Skeletal muscle satellite cell (primary cell): ENCODE measurements around the gene MRPL45.

ENCODE experiments used
- H3K27me3 ChIP-seq: 2 replicates; pipeline ENCODE4 v1.7.0; 2013; ENCODE audit warnings: low read length; ENCODE audit not compliant: control insufficient read depth, insufficient read depth
- H3K36me3 ChIP-seq: 2 replicates; pipeline ENCODE4 v1.7.0; 2013; ENCODE audit warnings: mild to moderate bottlenecking, control low read depth, low read length; ENCODE audit not compliant: insufficient read depth
- H3K4me1 ChIP-seq: 2 replicates; pipeline ENCODE4 v1.7.0; 2013; ENCODE audit warnings: low read length; ENCODE audit not compliant: control insufficient read depth, insufficient read depth
- H3K4me2 ChIP-seq: 2 replicates; pipeline ENCODE4 v1.7.0; 2013; ENCODE audit warnings: mild to moderate bottlenecking, low read length
- H3K4me3 ChIP-seq: 2 replicates; pipeline ENCODE4 v1.7.0; 2013; ENCODE audit warnings: low read length
- H3K9ac ChIP-seq: 2 replicates; pipeline ENCODE4 v1.7.0; 2013; ENCODE audit warnings: mild to moderate bottlenecking, low read depth, low read length, moderate library complexity
- H3K9me3 ChIP-seq: replicated peaks from 2 replicates; pipeline ENCODE4 v1.7.0; 2013; ENCODE audit warnings: mild to moderate bottlenecking, control low read depth, low read length

Gene MRPL45

DNA sequence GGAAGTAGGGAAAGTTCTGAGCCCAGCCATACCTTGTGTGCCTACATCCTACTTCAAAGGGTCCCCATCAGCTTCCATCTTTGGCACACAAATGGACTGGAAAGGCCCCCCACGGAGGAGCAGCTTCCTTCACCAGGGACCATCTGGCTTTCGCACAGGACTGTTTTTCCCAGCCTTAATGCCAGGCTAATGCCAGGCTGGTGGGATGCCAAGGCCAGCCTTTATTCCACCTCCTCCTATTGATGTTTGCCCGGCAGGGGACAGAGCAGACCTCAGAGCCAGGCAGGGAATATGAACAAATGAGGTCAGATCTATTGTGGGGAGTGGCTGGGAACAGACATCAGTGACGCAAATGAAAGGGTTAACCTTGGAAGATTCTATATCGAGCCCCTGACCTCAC lies 41.1 kb downstream of the MRPL45 start:
- Histone ChIP-seq H3K4me3 (no peak overlapping the region), H3K36me3 (no peaks in the 10 kb centered on the region), H3K4me1 (no peaks in the 10 kb centered on the region), H3K9ac (no peak overlapping the region), H3K9me3 (no peaks in the 10 kb centered on the region), H3K4me2 (no peak overlapping the region), H3K27me3 (peaks cover 55% of the 10 kb centered on the region)

DNA sequence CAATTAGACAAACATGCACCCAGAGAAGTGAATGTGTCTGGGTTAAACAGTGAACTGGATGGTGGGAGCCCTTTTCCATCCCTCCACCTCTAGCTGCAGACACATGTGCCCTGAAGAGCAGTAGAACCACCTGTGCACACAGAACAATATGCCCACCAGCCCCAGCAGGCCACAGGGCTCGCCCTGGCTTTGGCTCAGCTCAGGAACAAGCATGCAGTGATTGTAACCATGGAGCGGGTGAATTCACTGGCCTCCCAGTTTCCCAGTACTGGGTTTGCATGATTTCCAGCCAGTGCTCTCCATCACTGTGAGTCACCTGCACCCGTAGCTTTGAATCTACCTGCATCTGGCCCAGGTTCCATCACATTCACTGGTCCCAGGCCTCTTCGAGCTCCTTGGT lies 41.6 kb downstream of the MRPL45 start:
- no peaks in the 10 kb centered on the region for H3K36me3 ChIP-seq
- no peak overlapping the region for H3K4me3 ChIP-seq
- no peak overlapping the region for H3K9ac ChIP-seq
- no peak overlapping the region for H3K4me2 ChIP-seq
- no peaks in the 10 kb centered on the region for H3K4me1 ChIP-seq
- H3K9me3 ChIP-seq = no peaks in the 10 kb centered on the region
- peaks cover 52% of the 10 kb centered on the region for H3K27me3 ChIP-seq

DNA sequence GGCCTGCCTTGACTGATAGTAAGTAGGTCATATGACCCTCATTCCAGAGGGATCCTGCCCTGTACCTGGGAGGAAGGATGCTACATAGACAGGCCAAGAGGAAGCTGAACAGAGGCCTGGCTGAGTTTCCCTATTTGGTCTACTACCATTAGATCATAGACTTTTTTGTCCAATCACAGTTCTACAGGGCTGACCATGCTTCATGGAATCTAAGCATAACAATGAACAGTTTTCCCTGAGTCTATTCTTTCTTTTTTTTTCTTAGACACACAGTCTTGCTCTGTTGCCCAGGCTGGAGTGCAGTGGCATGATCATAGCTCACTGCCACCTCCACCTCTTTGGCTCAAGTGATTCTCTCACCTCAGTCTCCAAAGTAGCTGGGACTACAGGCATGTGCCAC lies 42.9 kb downstream of the MRPL45 start:
- Histone ChIP-seq H3K36me3 (no peaks in the 10 kb centered on the region), H3K9me3 (no peaks in the 10 kb centered on the region), H3K9ac (no peak overlapping the region), H3K4me3 (no peak overlapping the region), H3K4me2 (no peak overlapping the region), H3K27me3 (peaks cover 57% of the 10 kb centered on the region), H3K4me1 (no peaks in the 10 kb centered on the region)

DNA sequence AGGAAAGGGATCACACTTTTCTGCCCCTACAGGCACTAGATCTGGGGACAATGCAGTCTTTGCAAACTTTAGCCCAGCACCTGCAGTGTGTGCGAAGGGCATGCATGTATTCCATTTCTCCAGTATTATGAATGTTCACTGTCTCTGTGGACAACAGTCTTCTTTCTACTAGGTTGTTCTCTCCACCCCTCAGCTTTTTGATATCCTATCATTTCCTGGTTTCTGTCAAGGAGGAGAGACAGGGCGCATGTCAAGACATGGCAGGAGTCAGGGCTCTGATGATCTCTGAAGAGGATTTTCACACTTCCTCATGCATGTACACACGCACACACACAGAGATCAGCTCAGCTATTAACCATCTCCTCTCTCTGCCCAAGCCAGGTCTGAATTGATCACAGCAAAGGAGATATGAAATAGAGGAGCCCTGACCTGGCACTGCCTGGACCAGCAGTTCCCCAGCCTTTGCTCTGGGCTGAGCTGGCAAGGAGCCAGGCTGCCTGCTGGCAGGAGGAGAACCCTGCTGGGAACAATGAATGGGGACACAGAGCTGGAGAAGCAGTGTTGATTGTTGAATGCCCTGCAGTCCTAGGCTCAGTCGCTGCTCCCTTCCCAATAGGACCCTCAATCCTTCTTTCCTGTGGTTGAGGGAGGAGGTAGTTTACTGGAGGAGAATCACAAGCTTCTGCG lies 44.2 kb downstream of the MRPL45 start:
- Histone ChIP-seq H3K4me3 (no peak overlapping the region), H3K4me1 (no peaks in the 10 kb centered on the region), H3K27me3 (peaks cover 50% of the 10 kb centered on the region), H3K9ac (no peak overlapping the region), H3K4me2 (no peak overlapping the region), H3K36me3 (no peaks in the 10 kb centered on the region), H3K9me3 (no peaks in the 10 kb centered on the region)

DNA sequence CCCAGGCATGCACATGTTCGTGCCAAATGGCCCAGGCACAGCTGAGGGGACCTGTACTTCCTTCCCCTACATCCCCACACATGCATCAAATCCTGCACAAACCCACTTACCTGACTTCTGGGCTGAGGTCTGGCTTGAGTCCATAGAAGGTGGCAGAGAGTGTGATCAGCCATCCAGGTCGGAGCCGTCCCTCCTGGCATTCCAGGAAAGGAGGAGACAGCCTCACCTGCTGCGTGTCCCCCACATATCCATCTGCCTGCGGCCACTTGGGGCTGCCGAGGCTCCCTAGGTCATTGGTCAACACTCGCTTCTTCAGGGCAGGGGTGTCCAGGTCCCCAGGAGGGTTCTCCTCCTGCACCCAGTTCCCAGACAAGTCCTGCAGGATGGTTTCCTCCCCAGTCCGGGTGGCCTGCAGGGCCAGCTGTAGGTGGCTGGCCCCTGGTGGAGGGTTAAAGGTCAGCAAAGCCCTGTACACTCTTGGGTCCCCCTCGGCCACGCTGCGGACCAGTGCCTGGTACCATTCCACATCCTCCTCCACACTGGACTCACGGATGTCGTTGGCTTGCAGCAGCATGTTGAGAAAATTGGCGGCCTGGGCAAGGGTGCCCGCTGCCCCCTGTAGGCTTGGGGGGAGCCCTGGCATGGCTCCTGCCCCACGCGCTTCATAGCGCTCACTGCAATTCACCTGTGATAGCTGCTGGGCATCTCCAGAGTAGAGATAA lies 46.1 kb downstream of the MRPL45 start:
- Histone ChIP-seq H3K9ac (no peak overlapping the region), H3K36me3 (no peaks in the 10 kb centered on the region), H3K4me3 (no peak overlapping the region), H3K4me2 (no peak overlapping the region), H3K4me1 (no peaks in the 10 kb centered on the region), H3K9me3 (no peaks in the 10 kb centered on the region), H3K27me3 (peaks cover 36% of the 10 kb centered on the region)

DNA sequence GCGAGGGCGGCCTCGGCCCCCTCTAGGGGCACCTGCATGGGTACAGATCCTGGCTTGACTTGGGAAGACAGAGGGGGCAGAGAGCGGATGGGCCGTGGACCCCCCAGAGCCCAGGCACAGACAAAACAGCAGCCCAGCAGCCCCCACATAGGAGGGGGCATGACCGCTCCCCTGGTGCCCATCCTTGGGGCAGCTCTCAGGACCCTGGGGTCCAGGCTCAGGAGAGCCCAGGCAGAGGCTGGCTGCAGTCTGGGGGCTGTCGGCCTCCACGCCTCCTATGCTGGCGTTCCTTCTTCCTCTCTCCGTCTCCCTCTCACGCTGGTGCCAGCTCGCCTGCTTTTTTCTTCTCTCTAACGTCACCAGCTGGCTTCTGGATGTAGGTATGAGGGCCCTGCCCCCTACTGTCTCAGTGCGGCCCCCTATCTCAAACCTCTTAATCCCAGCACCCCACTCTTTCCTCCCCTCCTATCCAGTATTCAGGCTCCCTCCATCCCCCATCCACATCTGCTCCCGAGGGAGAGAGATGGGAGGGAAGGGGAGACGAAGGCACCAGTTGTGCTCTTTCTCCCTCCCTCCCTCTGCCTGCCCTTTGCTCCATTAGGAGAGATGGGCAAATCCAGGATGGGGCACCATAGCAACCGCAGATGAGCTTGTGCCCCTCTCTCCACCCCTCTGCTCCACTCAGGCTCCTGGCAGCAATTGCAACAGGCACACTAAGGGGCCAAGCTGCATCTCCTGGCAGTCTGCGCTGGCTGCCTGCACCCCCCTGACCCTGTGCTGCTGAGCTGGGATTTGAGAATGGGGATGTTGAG lies 46.8 kb downstream of the MRPL45 start, which contains the start of gene GPR179:
GPR179 (minus strand) TSS at position 349 of the 812 bp plus-strand sequence; CDS start at position 182, 167 bp downstream.
- Histone ChIP-seq H3K4me1 (no peaks in the 10 kb centered on the region), H3K36me3 (no peaks in the 10 kb centered on the region), H3K27me3 (peaks cover 29% of the 10 kb centered on the region), H3K4me2 (no peak within 1 kb of the TSS), H3K4me3 (no peak within 1 kb of the TSS), H3K9me3 (no peaks in the 10 kb centered on the region), H3K9ac (no peak within 1 kb of the TSS)

DNA sequence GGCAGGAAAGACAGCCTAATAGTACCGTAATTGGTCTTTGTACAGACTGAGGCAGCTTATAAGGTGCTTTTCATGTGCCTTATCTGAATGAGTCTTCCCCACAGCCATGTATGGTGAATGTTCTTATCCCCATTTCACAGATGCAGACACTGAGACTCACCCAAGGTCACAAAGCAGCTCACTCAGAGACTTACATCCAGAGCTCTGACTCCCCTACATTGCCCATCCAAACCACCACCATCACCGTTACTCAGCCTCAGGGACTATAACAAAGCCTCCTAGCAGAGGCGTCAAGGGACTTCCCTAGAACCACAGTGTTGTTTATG lies 47.4 kb downstream of the MRPL45 start:
- Histone ChIP-seq H3K4me3 (no peak overlapping the region), H3K4me2 (no peak overlapping the region), H3K27me3 (peaks cover 24% of the 10 kb centered on the region), H3K9ac (no peak overlapping the region), H3K9me3 (no peaks in the 10 kb centered on the region), H3K36me3 (no peaks in the 10 kb centered on the region), H3K4me1 (no peaks in the 10 kb centered on the region)

DNA sequence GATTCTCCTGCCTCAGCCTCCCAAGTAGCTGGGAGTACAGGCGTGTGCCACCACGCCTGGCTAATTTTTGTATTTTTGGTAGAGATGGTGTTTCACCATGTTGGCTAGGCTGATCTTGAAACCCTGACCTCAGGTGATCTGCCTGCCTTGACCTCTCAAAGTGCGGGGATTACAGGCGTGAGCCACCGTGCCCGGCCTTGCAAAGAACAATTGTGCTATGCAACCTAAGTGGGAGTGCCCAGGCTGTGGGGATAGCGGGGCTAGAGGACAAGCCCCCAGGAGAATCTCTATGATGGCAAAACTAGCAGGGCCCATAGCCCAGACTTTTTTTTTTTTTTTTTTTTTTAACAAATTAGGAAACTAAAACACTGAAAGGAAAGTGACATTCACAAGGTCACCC lies 48.8 kb downstream of the MRPL45 start:
- Histone ChIP-seq H3K36me3 (no peaks in the 10 kb centered on the region), H3K4me1 (no peaks in the 10 kb centered on the region), H3K27me3 (peaks cover 18% of the 10 kb centered on the region), H3K4me3 (no peak overlapping the region), H3K9me3 (no peaks in the 10 kb centered on the region), H3K4me2 (no peak overlapping the region), H3K9ac (no peak overlapping the region)

DNA sequence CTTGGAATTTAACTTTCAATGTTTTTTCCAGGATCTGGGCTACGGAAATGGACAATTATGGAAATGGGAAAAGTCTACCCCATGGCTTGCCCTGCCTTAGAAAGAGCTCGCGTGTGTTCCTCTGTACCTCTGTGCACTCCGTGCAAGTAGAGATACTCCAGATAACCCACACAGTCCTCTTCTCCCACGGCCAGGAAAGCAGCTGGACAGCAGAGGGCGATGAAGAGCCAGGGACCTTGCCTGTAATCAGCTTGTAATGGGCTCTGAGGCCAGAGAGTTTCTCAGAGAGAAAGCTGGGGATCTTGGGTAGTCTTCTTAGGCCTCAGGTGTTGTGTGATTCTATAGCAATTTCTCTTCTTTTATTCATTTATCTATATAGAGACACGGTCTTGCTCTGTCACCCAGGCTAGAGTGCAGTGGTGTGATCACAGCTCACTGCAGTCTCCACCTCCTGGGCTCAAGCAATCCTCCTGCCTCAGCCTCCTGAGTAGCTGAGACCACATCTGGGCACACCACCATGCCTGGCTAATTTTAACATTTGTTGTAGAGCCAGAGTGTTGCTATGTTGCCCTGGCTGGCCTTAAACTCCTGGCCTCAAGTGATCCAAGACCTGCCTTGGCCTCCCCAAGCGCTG lies 52.2 kb downstream of the MRPL45 start:
- Histone ChIP-seq H3K9ac (no peak overlapping the region), H3K4me3 (no peak overlapping the region), H3K9me3 (no peaks in the 10 kb centered on the region), H3K27me3 (peaks cover 4% of the 10 kb centered on the region), H3K4me1 (peaks cover 17% of the 10 kb centered on the region), H3K4me2 (no peak overlapping the region), H3K36me3 (no peaks in the 10 kb centered on the region)

DNA sequence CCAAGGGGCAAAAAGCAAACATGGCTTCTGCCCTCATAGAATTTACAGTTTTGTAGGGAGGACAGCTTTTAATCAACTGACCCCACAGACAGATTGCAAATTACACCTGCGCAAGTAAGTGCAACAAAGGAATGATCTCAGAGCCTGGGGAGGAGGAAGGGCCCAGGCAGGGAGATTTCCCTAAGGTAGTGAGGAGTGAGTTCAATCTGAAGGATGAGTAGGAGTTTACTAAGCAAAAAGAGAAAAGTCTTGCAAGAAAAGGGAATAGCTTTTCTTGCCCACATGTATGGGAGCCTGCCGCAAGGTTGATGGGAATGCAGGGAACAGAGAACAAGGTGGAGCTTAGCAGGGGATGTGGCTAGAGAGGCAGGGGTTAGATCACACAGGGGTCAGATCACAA lies 53.1 kb downstream of the MRPL45 start:
- H3K4me3 ChIP-seq = no peak overlapping the region
- no peaks in the 10 kb centered on the region for H3K36me3 ChIP-seq
- no peak overlapping the region for H3K9ac ChIP-seq
- H3K9me3 ChIP-seq = no peaks in the 10 kb centered on the region
- no peak overlapping the region for H3K4me2 ChIP-seq
- H3K27me3 ChIP-seq = no peaks in the 10 kb centered on the region
- H3K4me1 ChIP-seq = peaks cover 19% of the 10 kb centered on the region
